MM.1S (cell line): ENCODE measurements around the gene SLC51A.

Experiments used
- DNase-seq: peaks from one replicate; pipeline ENCODE4 v3.0.0-alpha.2; 2015
- H2AFZ ChIP-seq: fragments of 300-600 bp; sonication (generic); 2 replicates; pipeline ENCODE4 v1.6.0; 2016; ENCODE audit warnings: antibody characterized with exemption, low read length
- H3F3A ChIP-seq: fragments of 300-600 bp; sonication (generic); 2 replicates; pipeline ENCODE4 v1.6.1; 2016; ENCODE audit warnings: mild to moderate bottlenecking, antibody characterized with exemption, low read length, moderate library complexity, mixed read lengths; ENCODE audit not compliant: insufficient read depth
- H3K27ac ChIP-seq: fragments of 300-600 bp; sonication (generic); 2 replicates; pipeline ENCODE4 v1.5.1; 2016; ENCODE audit warnings: mild to moderate bottlenecking, low read length
- H3K27me3 ChIP-seq: fragments of 300-600 bp; sonication (generic); replicated peaks from 2 replicates; pipeline ENCODE4 v1.6.0; 2016; ENCODE audit warnings: low read length; ENCODE audit not compliant: insufficient read depth
- H3K36me3 ChIP-seq: fragments of 300-600 bp; sonication (generic); replicated peaks from 2 replicates; pipeline ENCODE4 v1.6.1; 2016; ENCODE audit warnings: mild to moderate bottlenecking, low read length, mixed read lengths; ENCODE audit not compliant: insufficient read depth
- H3K4me1 ChIP-seq: fragments of 300-600 bp; sonication (generic); 2 replicates; pipeline ENCODE4 v1.6.1; 2016; ENCODE audit warnings: low read length, mixed read lengths
- H3K4me2 ChIP-seq: fragments of 300-600 bp; sonication (generic); 2 replicates; pipeline ENCODE4 v1.6.0; 2016; ENCODE audit warnings: low read depth, low read length
- H3K4me3 ChIP-seq: fragments of 300-600 bp; sonication (generic); 2 replicates; pipeline ENCODE4 v1.5.1; 2016; ENCODE audit warnings: low read length, mixed read lengths
- H3K79me2 ChIP-seq: fragments of 300-600 bp; sonication (generic); 2 replicates; pipeline ENCODE4 v1.6.1; 2016; ENCODE audit warnings: mixed run types, low read length, mixed read lengths
- H3K9ac ChIP-seq: fragments of 300-600 bp; sonication (generic); 2 replicates; pipeline ENCODE4 v1.6.1; 2016; ENCODE audit warnings: low read length, mixed read lengths
- H3K9me2 ChIP-seq: fragments of 300-600 bp; sonication (generic); replicated peaks from 2 replicates; pipeline ENCODE4 v1.6.1; 2016; ENCODE audit warnings: mild to moderate bottlenecking, low read length, mixed read lengths; ENCODE audit not compliant: insufficient read depth
- H3K9me3 ChIP-seq: fragments of 300-600 bp; sonication (generic); replicated peaks from 2 replicates; pipeline ENCODE4 v1.6.1; 2016; ENCODE audit warnings: mild to moderate bottlenecking, low read length, mixed read lengths; ENCODE audit not compliant: insufficient read depth
- H4K20me1 ChIP-seq: fragments of 300-600 bp; sonication (generic); 2 replicates; pipeline ENCODE4 v1.6.1; 2016; ENCODE audit warnings: mild to moderate bottlenecking, low read length, moderate library complexity, mixed read lengths; ENCODE audit not compliant: insufficient read depth
- CTCF ChIP-seq: fragments of 300-600 bp; sonication (generic); IDR thresholded peaks from 2 replicates; pipeline ENCODE4 v1.5.1; 2016; ENCODE audit warnings: antibody characterized with exemption, low read length, mixed read lengths
- EZH2 ChIP-seq: fragments of 300-600 bp; sonication (generic); optimal IDR thresholded peaks from 2 replicates; pipeline ENCODE3; 2017; ENCODE audit warnings: low read depth, mild to moderate bottlenecking, antibody characterized with exemption, low read length, mixed read lengths
- EZH2phosphoT487 ChIP-seq: fragments of 300-600 bp; sonication (generic); IDR thresholded peaks from 2 replicates; pipeline ENCODE4 v1.6.1; 2018; ENCODE audit warnings: antibody characterized with exemption, low read length

Gene SLC51A

DNA sequence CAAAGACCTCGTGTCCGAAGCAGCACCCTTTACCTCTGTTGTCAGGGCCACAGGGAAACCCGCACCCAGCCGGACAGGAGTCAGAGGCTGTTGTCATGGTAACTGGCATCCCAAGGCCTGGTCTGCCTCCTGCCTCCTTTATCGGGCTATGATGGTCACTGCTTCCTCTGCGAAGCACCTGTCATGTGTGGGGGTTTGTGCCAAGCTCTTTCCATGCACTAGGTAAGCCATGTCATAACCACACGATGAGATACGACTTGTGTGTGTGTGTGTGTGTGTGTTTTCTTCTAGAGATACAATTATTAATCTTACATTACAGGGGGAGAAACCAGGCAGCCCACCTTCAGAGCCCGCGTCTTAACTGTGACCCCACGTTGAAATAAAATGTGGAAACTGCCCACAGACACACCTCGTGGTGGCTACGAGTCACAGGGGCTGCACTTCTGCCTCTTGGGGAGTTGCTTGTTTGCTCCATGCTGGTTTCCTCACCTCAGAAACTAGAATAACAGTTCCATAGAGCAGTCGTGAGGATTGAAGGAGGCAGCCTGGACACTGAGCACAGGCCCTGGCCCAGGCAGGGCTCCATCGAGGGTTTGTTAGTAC, 23.1 kb upstream of the SLC51A start:
- no peaks in the 10 kb centered on the region for H3K9me2 ChIP-seq

GRCh38 chr3:196193736-196194541, 22.4 kb upstream of the SLC51A start:
- no peaks in the 10 kb centered on the region for H4K20me1 ChIP-seq

More for the DNA sequence above, 23.1 kb upstream of the SLC51A start:
- Histone ChIP-seq H3K9me3 (no peaks in the 10 kb centered on the region), H3K79me2 (no peaks in the 10 kb centered on the region), H3F3A (no peaks in the 10 kb centered on the region), H3K27ac (no peak overlapping the region), H3K4me1 (no peaks in the 10 kb centered on the region), H3K27me3 (no peaks in the 10 kb centered on the region), H3K9ac (no peak overlapping the region), H3K4me2 (no peak overlapping the region), H2AFZ (no peak overlapping the region), H3K36me3 (no peaks in the 10 kb centered on the region), H4K20me1 (no peaks in the 10 kb centered on the region), H3K4me3 (no peak overlapping the region)
- TF ChIP-seq CTCF: no peak
- no peak for TF ChIP-seq EZH2phosphoT487
- no peak for TF ChIP-seq EZH2
- DNase-seq: no peak

DNA sequence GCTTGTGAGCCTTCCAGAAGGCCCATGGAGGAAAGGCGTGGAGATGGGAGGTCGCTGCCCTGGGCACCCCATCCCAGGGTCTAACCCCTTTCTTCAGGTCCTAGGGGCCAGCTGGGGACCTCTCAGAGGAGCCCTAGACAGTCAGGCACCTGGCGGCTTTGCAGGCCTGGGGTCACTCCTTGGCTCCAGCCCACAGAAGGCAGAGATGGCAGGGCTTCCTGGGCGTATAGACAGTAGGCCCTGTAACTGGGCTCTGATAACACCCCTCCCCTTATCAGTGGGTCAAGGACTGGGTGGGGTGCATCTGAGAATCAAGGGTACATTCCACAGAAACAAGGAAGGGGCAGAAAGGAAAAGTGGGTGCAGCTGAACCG, 21.8 kb upstream of the SLC51A start:
- H3K9me3 ChIP-seq: no peaks in the 10 kb centered on the region
- no peak overlapping the region for H3K9ac ChIP-seq
- TF ChIP-seq EZH2 (no peak), CTCF (no peak), EZH2phosphoT487 (no peak)
- H3K27me3 ChIP-seq: no peaks in the 10 kb centered on the region
- H3K4me3 ChIP-seq: no peak overlapping the region
- no peak overlapping the region for H2AFZ ChIP-seq
- H3K4me2 ChIP-seq: no peak overlapping the region
- H3K9me2 ChIP-seq: no peaks in the 10 kb centered on the region
- H3K4me1 ChIP-seq: no peaks in the 10 kb centered on the region
- H3F3A ChIP-seq: no peaks in the 10 kb centered on the region
- H3K36me3 ChIP-seq: no peaks in the 10 kb centered on the region
- no peaks in the 10 kb centered on the region for H3K79me2 ChIP-seq
- no peaks in the 10 kb centered on the region for H4K20me1 ChIP-seq
- no peak overlapping the region for H3K27ac ChIP-seq
- no peak for DNase-seq

More at GRCh38 chr3:196193736-196194541, 22.4 kb upstream of the SLC51A start:
- no peak for DNase-seq
- no peaks in the 10 kb centered on the region for H3K36me3 ChIP-seq
- no peak overlapping the region for H3K4me2 ChIP-seq
- no peak overlapping the region for H3K9ac ChIP-seq
- no peaks in the 10 kb centered on the region for H3K9me3 ChIP-seq
- no peaks in the 10 kb centered on the region for H3K79me2 ChIP-seq
- H3K27me3 ChIP-seq: no peaks in the 10 kb centered on the region
- no peak overlapping the region for H2AFZ ChIP-seq
- H3K9me2 ChIP-seq: no peaks in the 10 kb centered on the region
- H3K4me1 ChIP-seq: no peaks in the 10 kb centered on the region
- H3F3A ChIP-seq: no peaks in the 10 kb centered on the region
- no peak overlapping the region for H3K4me3 ChIP-seq
- H3K27ac ChIP-seq: no peak overlapping the region
- TF ChIP-seq EZH2 (no peak), CTCF (no peak)
